ENCODE results near the gene STOM. TPM values are rescaled to one million over a fixed set of nuclear protein-coding genes. Genes with fewer than 3 reads are reported as not detected.
A peak's percentile ranks its signal among the peaks of the same experiment; 100 is the strongest.

STOM gene
- total and polyA plus RNA-seq, 2 donors (not counting 1 experiment from before 2014, with no cell fraction given) = 2.7 to 6.1 TPM

DNA sequence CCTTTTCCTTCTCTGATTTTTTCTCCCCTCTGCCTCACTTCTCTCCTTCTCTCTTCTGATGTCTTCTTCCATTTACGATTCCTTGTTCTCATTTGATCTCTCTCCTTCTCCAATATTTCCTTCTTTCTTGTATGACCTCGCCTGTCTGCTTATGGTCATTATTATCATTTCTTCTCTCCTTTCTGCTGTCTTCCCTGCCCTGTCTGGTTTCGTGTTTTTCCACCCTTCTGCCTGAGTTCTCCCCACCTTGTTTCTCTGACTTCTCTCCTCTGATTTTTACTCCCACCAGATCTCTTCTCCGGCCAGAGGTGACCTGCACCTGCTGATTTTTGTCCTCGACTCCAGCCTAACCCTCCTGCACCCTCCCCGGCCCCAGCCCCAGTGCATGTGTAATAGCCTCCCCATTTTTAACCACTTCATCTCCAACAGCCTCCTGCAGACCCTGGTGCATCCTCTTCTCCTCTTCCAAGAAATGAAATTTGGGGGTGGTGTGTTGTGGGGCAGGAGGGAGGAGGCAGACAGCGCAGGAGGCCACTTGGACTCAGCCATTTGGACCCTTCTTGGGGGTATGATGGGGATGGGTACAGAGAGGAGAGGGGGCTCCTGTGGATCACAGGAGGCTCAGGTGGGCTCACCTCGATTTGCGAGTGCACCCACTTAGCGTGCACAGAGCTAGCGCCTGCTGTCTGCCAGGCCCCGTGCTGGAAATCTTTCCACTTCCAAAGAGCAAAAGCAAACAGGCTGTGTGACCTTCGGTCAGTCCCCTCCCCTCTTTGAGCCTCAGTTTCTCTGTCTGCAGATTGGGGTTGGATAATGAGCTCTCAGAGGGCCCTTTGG is 69.5 kb downstream of the STOM start:
- H3K9me3 ChIP-seq (ENCODE audit: control extremely low read depth in 1 of 3, control insufficient read depth in 2 of 3, insufficient read depth in 1 of 3, low read length in 2 of 3) = peaks cover 0 to 4% (median 0%) of the 10 kb centered on the region in 3 donors
- TF ChIP-seq, protein P1, sequence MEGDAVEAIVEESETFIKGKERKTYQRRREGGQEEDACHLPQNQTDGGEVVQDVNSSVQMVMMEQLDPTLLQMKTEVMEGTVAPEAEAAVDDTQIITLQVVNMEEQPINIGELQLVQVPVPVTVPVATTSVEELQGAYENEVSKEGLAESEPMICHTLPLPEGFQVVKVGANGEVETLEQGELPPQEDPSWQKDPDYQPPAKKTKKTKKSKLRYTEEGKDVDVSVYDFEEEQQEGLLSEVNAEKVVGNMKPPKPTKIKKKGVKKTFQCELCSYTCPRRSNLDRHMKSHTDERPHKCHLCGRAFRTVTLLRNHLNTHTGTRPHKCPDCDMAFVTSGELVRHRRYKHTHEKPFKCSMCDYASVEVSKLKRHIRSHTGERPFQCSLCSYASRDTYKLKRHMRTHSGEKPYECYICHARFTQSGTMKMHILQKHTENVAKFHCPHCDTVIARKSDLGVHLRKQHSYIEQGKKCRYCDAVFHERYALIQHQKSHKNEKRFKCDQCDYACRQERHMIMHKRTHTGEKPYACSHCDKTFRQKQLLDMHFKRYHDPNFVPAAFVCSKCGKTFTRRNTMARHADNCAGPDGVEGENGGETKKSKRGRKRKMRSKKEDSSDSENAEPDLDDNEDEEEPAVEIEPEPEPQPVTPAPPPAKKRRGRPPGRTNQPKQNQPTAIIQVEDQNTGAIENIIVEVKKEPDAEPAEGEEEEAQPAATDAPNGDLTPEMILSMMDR (IDR thresholded peaks at IDR 0.05) = no peak
- no peak for TF ChIP-seq EZH2 (IDR thresholded peaks at IDR 0.05; ENCODE audit: borderline replicate concordance, insufficient read depth, low read depth, low read length, poor library complexity, severe bottlenecking)
- H3K9ac ChIP-seq (ENCODE audit: low read length) = peak overlapping the region; percentile 59
- ChIA-PET CTCF (interaction anchor here (3.7 to 5.3 kb wide), 2 partner anchors 20 to 22 kb away, joined by 23 to 27 read pairs; no protein-coding TSS in a partner anchor), POLR2A (no interaction called here)
- intact Hi-C loops (cut with micrococcal nuclease) = no loop called here
- H4K20me1 ChIP-seq (ENCODE audit: control insufficient read depth, insufficient read depth, low read length, poor library complexity, severe bottlenecking) = no peaks in the 10 kb centered on the region
- H2AFZ ChIP-seq (ENCODE audit: insufficient read depth, low read depth, low read length, poor library complexity, severe bottlenecking) = peak overlapping the region; percentile 72
- no peak for DNase-seq
- H3K9me3 Mint-ChIP-seq (ENCODE audit: insufficient read depth) = no peaks in the 10 kb centered on the region
- H3K27ac Mint-ChIP-seq = peak overlapping the region; percentile 38
- peaks cover 25% of the 10 kb centered on the region for H3K4me1 Mint-ChIP-seq
- H3K79me2 ChIP-seq (ENCODE audit: control insufficient read depth, insufficient read depth, low read length) = peaks cover 6% of the 10 kb centered on the region
- WGBS (ENCODE audit: insufficient coverage) = 68% methylated on average over 8 of the region's 13 CpGs
- peaks cover 4% of the 10 kb centered on the region for H3K27me3 Mint-ChIP-seq
- peaks cover 0 to 21% of the 10 kb centered on the region in 2 experiments for H3K36me3 ChIP-seq (replicated peaks in 1 of 2; ENCODE audit: control extremely low read depth in 1 of 2, control insufficient read depth in 1 of 2, extremely low read depth in 1 of 2, insufficient read depth in 2 of 2, low read length in 1 of 2)
- H3K4me1 ChIP-seq (ENCODE audit: control insufficient read depth in 2 of 2, insufficient read depth in 2 of 2, low read length in 2 of 2) = peaks cover 20 to 38% of the 10 kb centered on the region in 2 donors
- H3K4me2 ChIP-seq (replicated peaks; ENCODE audit: low read depth, low read length, poor library complexity, severe bottlenecking) = peak overlapping the region; percentile 86
- H3K27ac ChIP-seq (ENCODE audit: low read length in 2 of 2) = no peak overlapping the region
- H3K27me3 ChIP-seq (replicated peaks in 1 of 4; ENCODE audit: control extremely low read depth in 1 of 4, control insufficient read depth in 3 of 4, insufficient read depth in 4 of 4, low read length in 3 of 4) = peaks cover 0 to 5% (median 2%) of the 10 kb centered on the region in 4 experiments
- peak overlapping the region; percentile 86 for H3K4me3 Mint-ChIP-seq
- no peak for ATAC-seq (ENCODE audit: low read depth)
- H3K4me3 ChIP-seq (ENCODE audit: control extremely low read depth in 1 of 5, extremely low read depth in 1 of 5, insufficient read depth in 1 of 5, low read depth in 2 of 5, low read length in 4 of 5) = peak overlapping the region; percentile 17 to 61 (median 53)

Measured in B cell (primary cell).